ENCODE measurements around the gene C9orf43.
"Not testable (repeated sequence)": the region's sequence is repeated elsewhere in the genome, so short reads cannot be mapped to it uniquely, and the experiment has no call there.

The C9orf43 gene

DNA sequence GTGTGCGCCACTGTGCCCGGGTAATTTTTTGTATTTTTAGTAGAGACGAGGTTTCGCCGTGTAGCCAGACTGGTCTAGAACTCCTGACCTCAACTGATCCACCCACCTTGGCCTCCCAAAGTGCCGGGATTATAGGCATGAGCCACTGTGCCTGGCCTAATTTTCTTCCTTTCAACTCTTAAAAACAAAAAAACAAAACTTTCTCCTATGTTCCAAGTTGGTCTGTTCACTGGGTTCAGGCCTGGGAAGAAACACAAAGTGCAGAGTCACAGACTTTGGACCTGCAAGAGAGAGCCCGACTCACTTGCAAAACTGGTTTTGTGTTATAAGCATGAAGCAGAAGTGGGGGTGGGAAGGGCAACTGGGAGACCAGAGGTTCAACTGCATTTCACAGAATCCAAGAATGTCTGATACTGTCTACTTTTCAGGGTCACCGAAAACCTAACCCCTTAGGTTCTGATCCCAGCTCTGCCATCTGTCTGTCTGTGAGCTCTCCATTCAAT, 28.6 kb upstream of the C9orf43 start:
- no peak for DNase-seq

DNA sequence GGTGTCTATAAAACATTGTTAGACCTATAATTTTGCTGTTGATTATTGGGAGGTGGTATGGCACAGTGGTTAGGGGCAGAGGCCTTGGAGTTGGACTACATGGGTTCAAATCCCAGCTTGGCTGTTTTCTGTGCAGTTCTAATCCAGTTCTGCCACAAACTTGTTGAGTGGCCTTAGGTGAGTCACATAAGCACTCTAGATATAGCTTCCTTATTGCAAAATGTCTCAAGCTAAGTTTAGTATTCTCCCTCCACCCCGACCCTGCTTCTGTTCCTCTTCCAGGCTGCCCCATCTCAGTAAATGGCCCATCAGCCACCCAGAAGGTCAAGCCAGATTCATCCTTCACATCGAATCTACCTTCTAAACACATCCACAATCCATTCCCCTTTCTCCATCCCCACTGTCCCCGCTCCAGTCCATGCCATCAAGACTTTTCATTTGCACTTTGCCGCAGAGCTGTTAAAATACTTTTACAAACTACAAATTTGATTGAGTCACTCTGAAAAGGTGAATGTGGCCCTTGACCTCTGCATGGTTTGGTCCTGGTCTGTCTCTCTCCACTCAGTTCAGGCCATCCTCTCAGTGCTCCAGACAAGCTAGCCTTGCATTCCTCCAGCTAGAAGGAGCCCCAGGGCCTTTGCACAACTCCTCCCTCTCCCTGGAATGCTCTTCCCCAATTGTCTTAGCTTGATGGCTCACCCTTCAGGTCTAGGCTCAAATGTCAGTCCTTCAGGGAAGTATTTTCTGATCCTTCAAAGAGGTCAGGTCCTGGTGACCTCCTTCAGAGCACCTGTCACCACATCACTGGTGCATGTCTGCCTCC, 23.8 kb upstream of the C9orf43 start:
- no peak for DNase-seq

GRCh38 chr9:113387560-113388230, 22.9 kb upstream of the C9orf43 start:
- DNase-seq, result no peak

DNA sequence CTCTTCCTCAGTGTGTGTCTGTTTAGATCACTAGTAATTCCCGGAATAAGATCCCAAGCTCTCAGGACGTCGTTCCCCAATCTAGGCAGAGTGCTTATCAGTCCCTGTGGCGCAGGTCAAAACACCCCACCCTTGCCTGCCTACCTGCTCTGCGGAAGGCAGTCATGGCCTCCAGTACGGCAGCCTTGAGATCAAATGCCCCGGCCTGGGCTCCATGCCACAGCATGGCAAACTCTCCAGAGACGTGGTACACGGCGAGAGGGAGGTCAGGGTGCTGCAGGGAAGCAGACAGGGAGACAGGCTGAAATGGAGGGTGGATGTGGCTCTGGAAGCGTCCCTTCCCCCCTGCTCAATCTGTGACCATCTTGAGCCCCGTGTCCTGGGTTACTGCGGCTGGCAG, 21.7 kb upstream of the C9orf43 start:
- DNase-seq, result no peak

DNA sequence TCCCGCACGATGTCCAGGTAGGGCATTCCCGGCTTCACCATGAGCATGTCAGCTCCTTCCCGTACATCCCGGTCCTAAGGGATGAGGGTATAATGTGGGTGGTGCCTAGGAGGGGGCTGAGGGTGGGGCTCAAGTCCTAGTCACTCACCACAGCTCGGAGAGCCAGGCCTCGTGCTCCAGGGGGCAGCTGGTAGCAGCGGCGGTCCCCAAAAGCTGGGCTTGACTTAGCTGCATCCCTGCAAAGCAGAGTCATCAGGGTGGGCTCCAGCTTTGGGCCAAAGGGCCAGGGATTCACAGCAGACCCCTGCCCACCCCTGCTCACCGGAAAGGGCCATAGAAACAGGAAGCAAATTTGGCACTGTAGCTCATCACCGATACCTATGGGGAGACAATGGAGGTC, 21.1 kb upstream of the C9orf43 start:
- no peak for DNase-seq

DNA sequence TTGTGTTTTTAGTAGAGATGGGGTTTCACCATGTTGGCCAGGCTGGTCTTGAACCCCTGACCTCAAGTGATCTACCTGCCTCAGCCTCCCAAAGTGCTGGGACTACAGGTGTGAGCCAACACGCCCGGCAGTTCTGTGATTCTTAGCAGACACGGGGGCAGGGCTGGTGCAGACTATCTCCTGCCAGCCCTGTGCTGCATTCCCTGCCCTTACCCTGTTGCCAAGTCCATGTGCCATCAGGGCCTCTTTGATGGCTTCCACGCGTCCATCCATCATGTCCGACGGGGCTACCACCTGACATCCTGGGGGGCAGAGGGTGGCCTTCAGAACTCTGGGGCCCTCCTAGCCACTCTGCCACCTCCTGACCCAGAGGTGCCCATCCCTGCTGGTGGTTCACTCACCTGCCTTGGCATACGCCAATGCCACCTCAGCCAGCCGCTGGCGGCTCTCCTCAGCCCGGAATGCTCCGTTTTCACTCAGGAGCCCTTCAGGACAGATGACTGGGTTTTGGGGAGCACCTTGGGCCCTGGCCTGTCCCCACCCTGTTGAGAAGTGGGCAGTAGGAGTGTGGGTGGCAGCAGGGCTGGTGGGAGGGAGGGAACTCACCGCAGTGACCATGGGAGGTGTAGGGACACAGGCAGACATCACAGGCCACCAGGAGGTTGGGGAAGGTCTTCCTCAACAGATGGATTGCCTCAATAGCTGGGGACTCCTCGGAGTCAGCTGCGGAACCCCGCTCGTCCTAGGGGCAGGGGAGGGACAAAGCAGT, 20.2 kb upstream of the C9orf43 start:
- no peak for DNase-seq

- no peak for DNase-seq
Observed at GRCh38 chr9:113391917-113392316, 18.6 kb upstream of the C9orf43 start.

GRCh38 chr9:113393281-113393680, 17.3 kb upstream of the C9orf43 start:
- DNase-seq, result no peak

DNA sequence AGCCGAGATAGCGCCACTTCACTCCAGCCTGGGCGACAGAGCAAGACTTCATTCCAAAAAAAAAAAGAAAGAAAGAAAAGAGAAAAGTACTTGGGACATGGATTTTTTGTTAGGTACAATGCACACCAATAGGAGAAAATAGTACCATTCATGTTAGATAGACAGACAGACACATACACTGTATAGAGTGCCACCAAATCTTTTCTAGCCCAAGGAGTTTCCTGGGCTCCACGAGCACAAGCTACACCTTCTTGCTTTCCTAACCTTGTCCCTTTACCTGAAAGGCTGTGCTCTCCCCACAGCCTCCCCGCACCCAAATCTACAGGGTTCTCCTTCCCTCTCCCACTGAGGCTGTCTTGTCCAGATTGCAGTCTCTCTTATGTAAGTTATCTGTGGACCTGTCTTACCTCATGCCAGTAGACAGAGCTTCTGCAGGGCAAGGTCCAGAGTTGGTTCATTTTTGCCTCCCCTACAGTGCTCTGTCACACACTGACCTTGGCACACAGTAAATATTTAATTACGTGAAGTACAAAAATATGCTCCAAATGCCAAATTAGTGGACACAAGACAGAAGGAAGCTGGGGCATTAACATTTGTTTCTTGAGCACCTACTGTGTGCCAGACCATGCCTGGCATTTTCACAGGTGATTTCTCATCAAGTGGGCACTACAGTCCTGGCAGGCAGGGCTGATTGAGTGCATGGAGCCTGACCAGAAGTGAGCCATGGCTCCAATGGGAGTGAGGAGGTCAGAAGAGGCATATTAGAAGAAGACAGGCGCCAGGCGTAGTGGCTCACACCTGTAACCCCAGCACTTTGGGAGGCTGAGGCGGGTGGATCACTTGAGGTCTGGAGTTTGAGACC, 15.3 kb upstream of the C9orf43 start:
- no peak for DNase-seq

DNA sequence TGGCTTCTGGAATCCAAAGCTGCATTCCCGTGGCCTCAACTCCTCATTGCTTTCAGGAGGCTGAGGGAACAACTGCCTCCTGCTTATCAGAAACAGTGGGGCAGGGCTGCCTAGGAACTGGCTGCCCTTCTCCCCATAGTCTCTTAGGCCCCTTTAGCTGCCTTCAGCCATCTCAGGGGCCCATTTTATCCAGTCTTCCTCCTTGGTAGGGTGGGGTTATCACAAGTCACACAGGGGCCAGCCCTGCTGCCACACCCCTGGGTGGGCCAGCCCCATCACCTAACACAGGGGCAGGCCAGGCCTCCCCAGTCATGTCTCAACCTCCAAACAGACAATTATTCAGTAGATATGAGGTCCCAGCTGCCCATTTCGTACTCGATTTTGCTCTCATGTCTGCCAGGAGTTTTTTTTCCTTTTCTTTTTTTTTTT, 13.3 kb upstream of the C9orf43 start:
- no peak for DNase-seq

DNA sequence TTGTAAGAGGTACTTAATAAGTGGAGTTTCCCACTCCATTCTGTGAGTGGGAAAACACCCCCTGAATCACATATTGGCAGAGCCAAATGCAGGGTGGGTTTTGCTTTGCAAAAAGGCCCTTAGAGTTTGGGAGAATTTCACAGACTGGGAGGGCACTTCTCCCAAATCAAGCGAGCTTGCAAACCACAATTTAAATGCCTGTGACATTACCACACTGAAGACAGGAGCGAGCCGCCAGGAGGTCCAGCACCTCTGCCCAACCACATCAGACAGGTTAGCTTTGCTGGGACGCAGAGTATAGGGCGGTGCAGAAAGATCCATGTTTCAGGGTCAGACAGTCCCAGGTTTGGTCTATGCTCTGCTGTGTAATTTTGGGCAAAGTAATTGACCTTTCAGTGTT, 11.8 kb upstream of the C9orf43 start:
- DNase-seq, result no peak

GRCh38 chr9:113399646-113400200, 10.8 kb upstream of the C9orf43 start:
- no peak for DNase-seq

- DNase-seq, result peak; percentile 99 to 100
Observed at GRCh38 chr9:113401027-113401792, 9.3 kb upstream of the C9orf43 start, which contains the start of gene ALAD. TSS of gene ALAD (minus strand) at chr9:113401284. CDS start at chr9:113393559, 7,725 bp downstream.

GRCh38 chr9:113403646-113404045, 6.9 kb upstream of the C9orf43 start:
- DNase-seq, result peak; percentile 71 to 75

DNA sequence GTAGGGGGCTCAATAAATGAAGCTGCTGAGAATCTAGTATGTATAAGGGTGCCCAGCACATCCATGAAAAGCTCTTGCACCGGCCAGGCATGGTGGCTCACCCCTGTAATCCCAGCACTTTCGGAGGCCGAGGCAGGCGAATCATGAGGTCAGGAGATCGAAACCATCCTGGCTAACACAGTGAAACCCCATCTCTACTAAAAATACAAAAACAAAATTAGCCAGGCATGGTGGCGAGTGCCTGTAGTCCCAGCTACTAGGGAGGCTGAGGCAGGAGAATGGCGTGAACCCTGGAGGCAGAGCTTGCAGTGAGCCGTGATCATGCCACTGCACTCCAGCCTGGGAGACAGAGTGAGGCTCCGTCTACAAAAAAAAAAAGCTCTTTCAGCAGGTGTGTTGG, 4.2 kb upstream of the C9orf43 start:
- not testable (repeated sequence) for DNase-seq

DNA sequence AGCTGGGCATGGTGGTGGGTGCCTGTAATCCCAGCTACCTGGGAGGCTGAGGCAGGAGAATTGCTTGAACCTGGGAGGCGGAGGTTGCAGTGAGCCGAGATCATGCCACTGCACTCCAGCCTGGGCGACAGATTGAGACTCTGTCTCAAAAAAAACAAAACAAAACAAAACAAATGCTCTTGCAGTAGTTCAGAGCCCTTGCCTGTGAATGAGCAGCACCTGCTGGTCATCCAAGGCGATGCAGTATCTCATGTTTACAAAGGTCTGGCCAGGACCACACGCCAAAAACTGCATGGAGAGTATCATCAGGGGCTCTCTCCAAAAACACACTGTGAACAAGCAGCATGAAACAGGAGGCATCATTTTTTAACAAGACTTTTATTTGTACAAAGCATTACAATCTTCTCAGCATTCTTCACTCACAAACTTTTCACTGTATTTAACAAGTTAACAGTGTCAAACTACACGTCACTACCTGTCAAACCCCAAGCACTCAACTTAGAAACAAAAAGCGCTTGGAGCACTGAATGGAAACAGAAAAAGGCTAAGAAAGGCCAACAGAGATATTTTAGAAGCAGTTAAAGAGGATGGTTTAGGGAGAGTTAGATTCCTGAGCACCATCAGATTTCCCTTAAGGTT, 3.6 kb upstream of the C9orf43 start:
- DNase-seq, result peak; percentile 51 to 72

DNA sequence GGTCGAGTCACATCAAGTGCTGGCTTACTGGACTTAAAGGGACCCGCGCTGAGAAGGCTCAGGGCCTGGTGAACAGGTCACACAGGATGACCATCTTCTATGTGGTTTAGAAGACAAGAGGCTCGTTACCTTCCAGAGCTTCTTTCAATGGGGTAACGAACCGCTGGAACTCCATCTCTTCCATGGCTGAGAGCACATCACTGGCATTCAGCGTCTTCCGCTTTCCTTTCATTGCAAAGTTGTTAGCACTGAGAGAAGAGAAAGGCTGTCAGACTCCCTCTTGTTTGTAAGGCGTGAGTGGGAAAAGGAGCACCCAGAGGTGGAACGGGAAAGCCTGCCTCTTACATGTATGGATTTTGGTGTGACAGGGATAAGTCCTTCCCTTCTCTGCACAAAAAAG, 1.1 kb upstream of the C9orf43 start:
- DNase-seq, result no peak

- DNase-seq, result peak in 1 of 2 donors; percentile 8
Observed at GRCh38 chr9:113409883-113410206, 702 bp upstream of the C9orf43 start.

DNA sequence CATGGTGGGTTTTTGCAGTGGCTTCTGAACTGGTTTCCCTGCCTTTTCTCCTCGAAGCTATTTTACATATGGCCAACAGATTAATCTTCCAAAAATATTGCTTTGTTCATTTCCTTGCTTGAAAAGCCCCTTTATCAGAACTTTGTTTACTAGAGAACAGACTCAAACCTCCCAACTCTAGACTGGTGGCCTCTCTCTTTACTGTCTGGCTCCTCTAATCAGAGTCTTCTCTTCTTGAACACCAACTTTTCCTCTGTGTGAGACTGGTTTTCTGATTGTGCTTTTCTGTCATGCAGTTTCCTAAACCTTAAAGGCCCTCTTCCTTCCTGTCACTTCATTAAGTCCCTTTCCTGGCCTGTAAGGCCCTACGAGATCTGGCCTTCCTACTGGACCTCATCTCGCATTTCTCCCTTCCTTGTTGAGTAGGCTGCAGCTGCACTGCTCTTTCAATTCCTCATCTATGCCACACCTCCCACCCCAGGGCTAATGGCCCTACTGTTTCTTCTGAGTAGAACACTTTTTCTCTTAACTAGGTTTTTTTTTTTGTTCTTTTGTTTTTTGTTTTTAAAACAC, 5.7 kb downstream of the C9orf43 start:
- DNase-seq, result peak; percentile 63 to 67

- peak; percentile 35 to 62 for DNase-seq
Observed at GRCh38 chr9:113417370-113417769, 6.8 kb downstream of the C9orf43 start.
